NB4 (cell line): ENCODE results near the gene LRRC7.

Experiments used
- DNase-seq: peaks from one replicate; pipeline ENCODE4 v3.0.0; 2010; ENCODE audit warnings: low read depth
- H3K4me3 ChIP-seq: one replicate; pipeline ENCODE4 v1.5.1; 2011; ENCODE audit warnings: mild to moderate bottlenecking, low read depth, low read length, moderate library complexity
- CTCF ChIP-seq: IDR thresholded peaks from one replicate; pipeline ENCODE4 v1.5.1; 2012; ENCODE audit warnings: low read depth, low read length
- MYC ChIP-seq: IDR thresholded peaks from 2 replicates; pipeline ENCODE4 v1.6.1; 2011; ENCODE audit warnings: low read depth, low read length
- POLR2A ChIP-seq: IDR thresholded peaks from 2 replicates; pipeline ENCODE4 v1.6.1; 2011; ENCODE audit warnings: mild to moderate bottlenecking; ENCODE audit not compliant: insufficient read length; ENCODE audit errors: extremely low read depth
- TF ChIP-seq, protein P1 (sequence below): IDR thresholded peaks from 2 replicates; pipeline ENCODE4 v1.6.1; 2011; ENCODE audit warnings: low read depth, low read length

Gene LRRC7

DNA sequence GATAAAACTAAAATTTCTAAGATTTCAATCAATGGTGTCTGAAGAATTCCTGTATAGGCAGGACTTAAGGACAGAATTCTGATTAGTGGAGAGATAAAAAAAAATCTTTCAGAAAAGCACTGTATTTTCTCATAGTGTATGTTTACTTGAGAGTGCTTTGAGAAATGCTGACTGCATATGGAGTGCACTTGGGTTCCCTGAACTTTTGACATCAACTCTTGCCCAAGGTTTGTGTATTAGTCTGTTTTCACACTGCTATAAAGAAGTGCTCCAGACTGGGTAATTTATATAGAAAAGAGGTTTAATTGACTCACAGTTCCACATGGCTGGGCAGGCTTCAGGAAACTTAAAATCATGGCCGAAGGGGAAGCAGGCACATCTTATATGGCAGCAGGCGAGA, 362.7 kb downstream of the LRRC7 start:
- H3K4me3 ChIP-seq, result no peak overlapping the region
- TF ChIP-seq MYC (no peak), POLR2A (no peak), CTCF (no peak)
- TF ChIP-seq, protein P1, sequence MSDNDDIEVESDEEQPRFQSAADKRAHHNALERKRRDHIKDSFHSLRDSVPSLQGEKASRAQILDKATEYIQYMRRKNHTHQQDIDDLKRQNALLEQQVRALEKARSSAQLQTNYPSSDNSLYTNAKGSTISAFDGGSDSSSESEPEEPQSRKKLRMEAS, result no peak
- no peak for DNase-seq

DNA sequence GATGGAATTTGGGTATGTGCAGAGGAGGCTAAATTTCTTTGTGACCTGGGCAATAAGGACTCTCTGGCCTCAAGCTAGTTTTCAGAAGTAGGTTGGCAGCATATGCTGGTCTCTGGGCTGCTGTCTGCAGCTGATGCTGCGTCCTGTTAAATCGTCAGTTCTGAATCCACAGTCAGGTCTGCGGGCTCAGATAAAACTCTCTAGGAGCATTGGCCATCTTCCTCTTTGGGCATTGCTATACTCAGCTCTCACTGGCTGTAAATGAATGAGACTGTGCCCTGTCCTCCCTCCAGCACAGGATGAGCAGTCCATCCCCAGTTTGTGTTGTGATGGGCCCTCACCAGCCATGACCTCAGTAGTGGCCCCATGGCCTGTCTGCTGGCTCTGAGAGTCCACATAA, 365.0 kb downstream of the LRRC7 start:
- TF ChIP-seq, protein P1, result no peak
- TF ChIP-seq POLR2A, result no peak
- TF ChIP-seq MYC, result no peak
- TF ChIP-seq CTCF, result no peak
- no peak overlapping the region for H3K4me3 ChIP-seq
- DNase-seq, result no peak

DNA sequence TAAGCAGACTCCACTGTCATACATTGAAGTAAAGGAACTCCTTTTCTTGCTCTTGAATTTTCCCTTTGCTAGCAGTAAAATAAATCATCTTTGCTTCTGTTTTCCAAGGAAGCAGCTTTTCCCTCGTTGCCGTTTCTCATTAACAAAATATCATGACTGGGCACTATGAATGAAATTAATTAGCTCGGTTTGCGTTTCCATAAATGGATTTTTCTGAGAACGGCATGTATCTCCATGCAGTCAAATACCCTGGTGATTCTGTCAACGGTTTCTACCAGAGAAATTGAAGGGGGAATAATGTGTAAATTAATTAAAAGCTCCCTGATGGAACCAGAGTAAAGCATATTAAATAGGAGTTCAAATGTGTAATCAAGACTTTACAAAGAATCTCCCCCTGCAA, 372.5 kb downstream of the LRRC7 start:
- DNase-seq, result no peak
- H3K4me3 ChIP-seq, result no peak overlapping the region
- TF ChIP-seq POLR2A (no peak), CTCF (no peak), MYC (no peak)
- TF ChIP-seq, protein P1, result no peak

GRCh38 chr1:69940816-69941215, 373.1 kb downstream of the LRRC7 start:
- DNase-seq, result no peak
- TF ChIP-seq, protein P1, result no peak
- TF ChIP-seq CTCF (no peak), MYC (no peak), POLR2A (no peak)
- H3K4me3 ChIP-seq, result no peak overlapping the region

- no peak for DNase-seq
- TF ChIP-seq, protein P1, result no peak
- TF ChIP-seq POLR2A (no peak), MYC (no peak), CTCF (no peak)
- H3K4me3 ChIP-seq, result no peak overlapping the region
These were observed 375.3 kb downstream of the LRRC7 start for GRCh38 chr1:69943030-69943429.

GRCh38 chr1:69946935-69947334, 379.2 kb downstream of the LRRC7 start:
- DNase-seq, result no peak
- no peak overlapping the region for H3K4me3 ChIP-seq
- no peak for TF ChIP-seq CTCF
- no peak for TF ChIP-seq MYC
- TF ChIP-seq, protein P1, result no peak
- TF ChIP-seq POLR2A, result no peak
